SW480 (cell line): ENCODE measurements around the gene DGKA.
"Not testable (repeated sequence)": the region's sequence is repeated elsewhere in the genome, so short reads cannot be mapped to it uniquely, and the experiment has no call there.

Experiments used
- DNase-seq: peaks from one replicate; pipeline ENCODE4 v3.0.0-alpha.2; 2016; ENCODE audit warnings: low spot score

Gene DGKA

GRCh38 chr12:55999522-55999921 lies 68.6 kb downstream of the DGKA start:
- DNase-seq: not testable (repeated sequence)

DNA sequence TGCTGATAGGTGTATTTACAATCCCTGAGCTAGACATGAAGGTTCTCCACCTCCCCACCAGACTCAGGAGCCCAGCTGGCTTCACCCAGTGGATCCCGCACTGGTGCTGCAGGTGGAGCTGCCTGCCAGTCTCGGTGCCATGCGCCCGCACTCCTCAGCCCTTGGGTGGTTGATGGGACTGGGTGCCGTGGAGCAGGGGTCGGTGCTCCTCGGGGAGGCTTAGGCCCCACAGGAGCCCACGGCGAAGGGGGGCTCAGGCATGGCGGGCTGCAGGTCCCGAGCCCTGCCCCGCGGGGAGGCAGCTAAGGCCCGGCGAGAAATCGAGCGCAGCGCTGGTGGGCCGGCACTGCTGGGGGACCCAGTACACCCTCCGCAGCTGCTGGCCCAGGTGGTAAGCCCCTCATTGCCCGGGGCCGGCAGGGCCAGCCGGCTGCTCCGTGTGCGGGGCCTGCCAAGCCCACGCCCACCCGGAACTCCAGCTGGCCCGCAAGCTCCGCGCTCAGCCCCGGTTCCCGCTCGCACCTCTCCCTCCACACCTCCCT lies 69.1 kb downstream of the DGKA start:
- DNase-seq: not testable (repeated sequence)

DNA sequence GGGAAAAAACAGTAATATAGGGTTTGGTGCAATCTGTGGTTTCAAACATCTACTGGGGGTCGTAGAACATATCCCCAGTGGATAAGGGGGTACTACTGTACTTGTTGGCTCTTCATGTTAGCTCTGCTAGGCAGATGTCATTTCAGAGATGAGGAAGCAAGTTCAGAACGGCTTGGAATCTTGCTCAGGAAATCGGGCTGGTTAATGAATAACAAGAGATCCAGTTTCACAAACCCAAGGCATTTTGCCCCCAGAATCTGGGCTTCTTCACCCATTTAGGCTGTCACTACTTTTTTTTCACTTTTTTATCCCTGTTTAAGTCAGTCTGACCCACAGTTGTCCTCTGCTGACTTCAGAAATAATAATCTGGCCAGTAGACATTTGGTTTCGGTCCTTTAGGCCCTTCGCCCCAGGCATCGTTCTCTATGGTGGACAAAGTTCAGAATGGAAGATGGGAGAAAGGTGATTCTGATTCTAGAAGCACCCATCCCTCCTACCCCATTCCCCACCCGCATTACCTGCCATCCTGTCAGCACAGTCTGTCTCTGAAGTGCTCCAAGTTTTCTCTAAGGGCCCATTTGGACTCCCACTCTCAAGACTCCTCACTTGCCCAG lies 70.6 kb downstream of the DGKA start:
- no peak for DNase-seq

DNA sequence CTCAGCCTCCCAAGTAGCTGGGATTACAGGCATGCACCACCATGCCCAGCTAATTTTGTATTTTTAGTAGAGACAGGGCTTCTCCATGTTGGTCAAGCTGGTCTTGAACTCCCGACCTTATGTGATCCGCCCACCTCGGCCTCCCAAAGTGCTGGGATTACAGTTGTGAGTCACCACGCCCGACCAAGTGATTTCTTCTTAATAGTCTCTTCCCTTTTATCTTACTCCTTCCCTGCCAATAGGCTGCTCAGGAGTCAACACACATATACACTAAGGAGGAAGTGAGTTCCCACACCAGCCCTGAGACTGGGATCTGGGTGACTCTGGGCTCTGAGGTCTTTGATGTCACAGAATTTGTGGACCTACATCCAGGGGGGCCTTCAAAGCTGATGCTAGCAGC lies 72.4 kb downstream of the DGKA start:
- DNase-seq: not testable (repeated sequence)
